ENCODE results near the gene MTMR10.

DNA sequence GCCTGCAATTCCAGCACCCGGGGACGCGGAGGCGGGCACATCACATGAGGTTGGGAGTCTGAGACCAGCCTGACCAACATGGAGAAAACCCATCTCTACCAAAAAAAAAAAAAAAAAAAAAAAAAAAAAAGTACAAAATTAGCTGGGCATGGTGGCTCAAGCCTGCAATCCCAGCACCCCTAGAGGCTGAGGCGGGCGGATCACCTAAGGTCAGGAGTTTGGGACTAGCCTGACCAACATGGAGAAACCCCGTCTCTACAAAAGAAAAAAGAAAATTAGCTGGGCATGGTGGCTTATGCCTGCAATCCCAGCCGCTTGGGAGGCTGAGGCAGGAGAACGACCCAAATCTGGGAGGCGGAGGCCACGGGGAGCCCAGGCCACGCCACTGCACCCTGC, 95.2 kb downstream of the MTMR10 start:
- TF ChIP-seq EP300 (IDR thresholded peaks at IDR 0.05) (no peak), POLR2AphosphoS5 (IDR thresholded peaks at IDR 0.05) (no peak)
- TF ChIP-seq, protein P1, sequence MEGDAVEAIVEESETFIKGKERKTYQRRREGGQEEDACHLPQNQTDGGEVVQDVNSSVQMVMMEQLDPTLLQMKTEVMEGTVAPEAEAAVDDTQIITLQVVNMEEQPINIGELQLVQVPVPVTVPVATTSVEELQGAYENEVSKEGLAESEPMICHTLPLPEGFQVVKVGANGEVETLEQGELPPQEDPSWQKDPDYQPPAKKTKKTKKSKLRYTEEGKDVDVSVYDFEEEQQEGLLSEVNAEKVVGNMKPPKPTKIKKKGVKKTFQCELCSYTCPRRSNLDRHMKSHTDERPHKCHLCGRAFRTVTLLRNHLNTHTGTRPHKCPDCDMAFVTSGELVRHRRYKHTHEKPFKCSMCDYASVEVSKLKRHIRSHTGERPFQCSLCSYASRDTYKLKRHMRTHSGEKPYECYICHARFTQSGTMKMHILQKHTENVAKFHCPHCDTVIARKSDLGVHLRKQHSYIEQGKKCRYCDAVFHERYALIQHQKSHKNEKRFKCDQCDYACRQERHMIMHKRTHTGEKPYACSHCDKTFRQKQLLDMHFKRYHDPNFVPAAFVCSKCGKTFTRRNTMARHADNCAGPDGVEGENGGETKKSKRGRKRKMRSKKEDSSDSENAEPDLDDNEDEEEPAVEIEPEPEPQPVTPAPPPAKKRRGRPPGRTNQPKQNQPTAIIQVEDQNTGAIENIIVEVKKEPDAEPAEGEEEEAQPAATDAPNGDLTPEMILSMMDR (IDR thresholded peaks at IDR 0.05) = no peak

Measured in sigmoid colon (tissue), 4 donors.